HG02642 (cell line): ENCODE measurements around the gene CP.
A peak's percentile ranks its signal among the peaks of the same experiment; 100 is the strongest.
"Not testable (repeated sequence)": the region's sequence is repeated elsewhere in the genome, so short reads cannot be mapped to it uniquely, and the experiment has no call there.

Experiments used
- ATAC-seq: cut with Tn5 transposase; IDR thresholded peaks from one replicate; pipeline ENCODE4 v1.9.1; 2021; ENCODE audit warnings: mild to moderate bottlenecking; ENCODE audit not compliant: unreplicated experiment, poor library complexity

Gene CP

GRCh38 chr3:149221783-149222517 is at the start of gene CP:
CP (minus strand) TSS chr3:149221829; CDS start chr3:149221792, 37 bp downstream.
- no peak for ATAC-seq

- ATAC-seq, result no peak
These were observed 48.6 kb upstream of the CP start for GRCh38 chr3:149270180-149270579.

GRCh38 chr3:149269687-149270086 is 48.1 kb upstream of the CP start:
- ATAC-seq, result no peak

- no peak for ATAC-seq
These were observed 45.9 kb upstream of the CP start for GRCh38 chr3:149267565-149267964.

- ATAC-seq, result no peak
These were observed 45.1 kb upstream of the CP start for GRCh38 chr3:149266736-149267135.

GRCh38 chr3:149263856-149264255 is 42.2 kb upstream of the CP start:
- ATAC-seq, result no peak

- ATAC-seq, result no peak
These were observed 37.1 kb upstream of the CP start for GRCh38 chr3:149258714-149259113.

- no peak for ATAC-seq
These were observed 36.7 kb upstream of the CP start for GRCh38 chr3:149258298-149258697.

- ATAC-seq, result no peak
These were observed 30.6 kb upstream of the CP start for GRCh38 chr3:149252272-149252671.

GRCh38 chr3:149251186-149251585 is 29.6 kb upstream of the CP start:
- ATAC-seq, result no peak

GRCh38 chr3:149247929-149248691 is 26.5 kb upstream of the CP start:
- peak; percentile 61 for ATAC-seq

GRCh38 chr3:149247008-149247710 is 25.5 kb upstream of the CP start:
- no peak for ATAC-seq

- peak; percentile 72 for ATAC-seq
These were observed 24.3 kb upstream of the CP start for GRCh38 chr3:149245738-149246451.

- ATAC-seq, result peak; percentile 32
These were observed 21.9 kb upstream of the CP start for GRCh38 chr3:149243540-149243939.

- no peak for ATAC-seq
These were observed 17.8 kb upstream of the CP start for GRCh38 chr3:149239357-149239936.

GRCh38 chr3:149238268-149238667 is 16.6 kb upstream of the CP start:
- not testable (repeated sequence) for ATAC-seq

GRCh38 chr3:149235599-149236424 is 14.2 kb upstream of the CP start:
- no peak for ATAC-seq

- no peak for ATAC-seq
These were observed 13.1 kb upstream of the CP start for GRCh38 chr3:149234671-149235245.

- no peak for ATAC-seq
These were observed 11.7 kb upstream of the CP start for GRCh38 chr3:149233323-149233722.
